ACC112 (cell line): ENCODE results near the gene HDGFL3.
"Not testable (repeated sequence)": the region's sequence is repeated elsewhere in the genome, so short reads cannot be mapped to it uniquely, and the experiment has no call there.

Experiments used
- H2AFZ ChIP-seq: fragments of 200-600 bp; sonication (generic); one replicate; pipeline ENCODE4 v1.6.0; 2017; ENCODE audit warnings: antibody characterized with exemption, low read length; ENCODE audit not compliant: unreplicated experiment
- H3K27ac ChIP-seq: fragments of 200-600 bp; sonication (generic); 2 replicates; pipeline ENCODE4 v1.5.1; 2014; ENCODE audit warnings: low read depth, mild to moderate bottlenecking, antibody characterized with exemption, low read length, moderate library complexity
- H3K27me3 ChIP-seq: fragments of 200-600 bp; sonication (generic); 2 replicates; pipeline ENCODE4 v1.6.1; 2014; ENCODE audit warnings: mild to moderate bottlenecking, antibody characterized with exemption, low read length, moderate library complexity, mixed read lengths; ENCODE audit not compliant: insufficient read depth
- H3K36me3 ChIP-seq: fragments of 200-600 bp; sonication (generic); 2 replicates; pipeline ENCODE4 v1.6.1; 2016; ENCODE audit warnings: mild to moderate bottlenecking, antibody characterized with exemption, low read length, moderate library complexity, mixed read lengths; ENCODE audit not compliant: insufficient read depth
- H3K4me1 ChIP-seq: fragments of 200-600 bp; sonication (generic); one replicate; pipeline ENCODE4 v1.6.1; 2016; ENCODE audit warnings: low read length, mixed read lengths; ENCODE audit not compliant: insufficient read depth, unreplicated experiment, control insufficient read depth
- H3K4me3 ChIP-seq: fragments of 200-600 bp; sonication (generic); 2 replicates; pipeline ENCODE4 v1.5.1; 2014; ENCODE audit warnings: mild to moderate bottlenecking, low read depth, low read length
- H3K79me2 ChIP-seq: fragments of 200-600 bp; sonication (generic); one replicate; pipeline ENCODE4 v1.6.0; 2016; ENCODE audit warnings: low read length; ENCODE audit not compliant: control insufficient read depth, unreplicated experiment, insufficient read depth

The HDGFL3 gene

DNA sequence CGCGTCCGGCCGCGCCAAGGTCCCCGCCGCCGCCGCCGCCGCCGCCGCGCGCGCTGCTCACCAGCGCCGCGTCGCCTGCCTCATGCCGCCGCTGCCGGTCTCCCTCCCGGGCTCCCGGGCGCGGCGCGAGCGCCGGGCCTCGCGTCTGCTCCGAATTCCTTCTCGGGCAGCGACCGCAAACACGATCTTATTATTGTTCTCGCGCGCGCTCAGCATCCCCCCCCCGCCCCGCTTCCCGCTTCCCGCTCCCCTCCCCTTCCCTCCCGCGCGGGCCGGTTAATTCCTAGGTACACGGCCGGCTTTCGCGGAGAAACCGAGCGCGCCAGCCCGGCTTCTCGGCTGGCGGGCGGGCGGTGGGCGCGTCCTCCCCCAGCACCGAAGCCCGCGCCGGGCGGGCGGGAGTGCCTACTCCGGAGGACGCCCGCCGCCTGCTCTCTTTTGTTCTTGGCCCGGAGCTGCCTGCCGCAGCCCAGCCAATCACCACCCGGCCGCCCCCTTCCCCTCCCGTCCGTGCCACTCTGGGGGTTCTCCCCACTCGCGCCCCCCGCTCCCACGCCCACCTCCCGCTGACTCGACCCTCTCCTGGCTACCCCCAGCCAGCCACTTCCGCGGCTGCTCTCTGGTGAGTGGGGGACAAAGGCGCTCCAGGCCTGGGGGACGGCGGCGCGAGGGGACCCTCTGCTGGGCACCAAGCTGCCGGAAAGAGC lies at the start of gene HDGFL3:
Gene HDGFL3 (minus strand): TSS at position 164 of the 707 bp plus-strand sequence. CDS start 409 bp downstream, outside the sequence.
- Histone ChIP-seq H2AFZ (peak within 1 kb of the TSS; percentile 90), H3K27me3 (no peaks in the 10 kb centered on the region), H3K79me2 (peaks cover 40% of the 10 kb centered on the region), H3K36me3 (no peaks in the 10 kb centered on the region), H3K4me3 (peak within 1 kb of the TSS; percentile 95), H3K27ac (peak within 1 kb of the TSS; percentile 65), H3K4me1 (peaks cover 28% of the 10 kb centered on the region)

DNA sequence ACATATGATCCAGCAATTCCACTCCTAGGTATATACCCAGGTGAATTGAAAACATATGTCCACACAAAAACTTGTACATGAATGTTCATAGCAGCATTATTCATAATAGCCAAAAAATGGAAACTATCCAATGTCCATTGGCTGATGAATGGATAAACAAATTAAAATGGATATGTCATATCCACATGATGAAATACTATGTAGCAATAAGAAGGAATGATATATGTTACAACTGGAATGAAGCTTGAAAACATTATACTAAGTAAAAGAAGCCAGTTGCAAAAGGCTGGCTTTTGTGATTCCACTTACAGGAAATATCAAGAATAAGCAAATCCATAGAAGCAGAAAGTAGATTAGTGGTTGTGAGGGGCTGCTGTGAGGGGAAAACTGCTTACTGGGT lies 43.2 kb upstream of the HDGFL3 start:
- Histone ChIP-seq H3K36me3 (no peaks in the 10 kb centered on the region), H3K27ac (no peak overlapping the region), H3K4me3 (no peak overlapping the region), H3K4me1 (peaks cover 6% of the 10 kb centered on the region), H2AFZ (no peak overlapping the region), H3K79me2 (no peaks in the 10 kb centered on the region), H3K27me3 (peaks cover 44% of the 10 kb centered on the region)

DNA sequence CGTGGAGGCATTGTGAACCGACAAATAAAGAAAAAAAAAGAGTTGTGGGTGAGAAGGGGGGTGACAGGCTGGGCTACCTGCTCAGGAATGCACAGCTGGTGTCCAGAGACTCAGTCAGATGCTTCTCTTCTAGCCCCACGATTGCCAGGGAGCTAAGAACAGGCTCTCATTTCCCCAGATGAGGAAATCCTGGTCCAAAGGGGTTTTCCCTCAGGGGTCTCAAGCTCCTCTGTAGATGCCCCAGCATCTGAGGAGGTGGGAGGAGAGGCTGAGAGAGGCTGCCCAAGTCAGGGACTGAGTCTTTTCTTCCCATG lies 41.4 kb upstream of the HDGFL3 start:
- Histone ChIP-seq H3K27me3 (peaks cover 52% of the 10 kb centered on the region), H3K36me3 (no peaks in the 10 kb centered on the region), H3K4me1 (peaks cover 6% of the 10 kb centered on the region), H3K4me3 (no peak overlapping the region), H3K79me2 (no peaks in the 10 kb centered on the region), H3K27ac (no peak overlapping the region), H2AFZ (no peak overlapping the region)

DNA sequence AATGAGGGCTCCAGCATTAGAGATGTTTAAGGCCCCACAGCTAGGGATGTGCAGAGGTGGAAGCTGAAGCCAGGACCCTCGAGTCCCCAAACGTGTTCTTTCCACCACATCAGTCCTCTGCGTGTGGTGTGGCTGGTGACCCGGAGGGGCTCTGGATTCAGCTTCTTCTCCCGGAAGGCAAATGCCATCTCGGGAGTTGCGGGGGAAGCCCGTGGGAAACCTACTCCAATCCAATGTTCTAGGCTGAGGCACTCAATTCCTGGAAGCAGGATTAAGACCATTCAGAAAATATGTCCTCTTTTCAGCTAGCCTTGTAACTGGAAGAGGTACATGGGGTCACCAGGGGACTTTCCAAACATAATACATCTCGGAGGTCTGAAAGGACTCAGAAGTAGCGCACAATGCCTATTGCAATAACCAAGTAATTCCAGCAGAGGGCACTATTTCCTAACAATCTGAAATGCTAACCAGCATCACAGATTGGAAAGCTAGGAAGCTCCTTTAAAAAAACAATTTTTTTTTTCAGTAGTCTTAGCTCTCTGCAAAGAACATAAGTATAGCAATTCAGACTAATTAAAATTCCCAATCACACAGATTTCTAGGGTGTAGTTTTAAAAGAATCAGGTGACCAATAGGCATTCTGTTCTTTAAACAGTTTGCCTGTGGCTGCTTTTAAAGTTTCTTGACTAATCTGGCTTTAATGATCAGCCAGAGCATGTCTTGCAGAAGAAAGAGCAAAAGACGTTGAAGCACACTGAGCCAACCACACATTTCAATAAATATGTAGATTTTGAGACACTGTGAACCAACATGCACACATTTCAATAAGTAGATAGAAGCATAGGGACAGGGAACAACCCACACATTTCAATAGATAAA lies 40.8 kb upstream of the HDGFL3 start:
- peaks cover 58% of the 10 kb centered on the region for H3K27me3 ChIP-seq
- peak overlapping the region; percentile 50 for H3K4me3 ChIP-seq
- no peaks in the 10 kb centered on the region for H3K36me3 ChIP-seq
- H2AFZ ChIP-seq = no peak overlapping the region
- H3K79me2 ChIP-seq = no peaks in the 10 kb centered on the region
- no peak overlapping the region for H3K27ac ChIP-seq
- peaks cover 6% of the 10 kb centered on the region for H3K4me1 ChIP-seq

DNA sequence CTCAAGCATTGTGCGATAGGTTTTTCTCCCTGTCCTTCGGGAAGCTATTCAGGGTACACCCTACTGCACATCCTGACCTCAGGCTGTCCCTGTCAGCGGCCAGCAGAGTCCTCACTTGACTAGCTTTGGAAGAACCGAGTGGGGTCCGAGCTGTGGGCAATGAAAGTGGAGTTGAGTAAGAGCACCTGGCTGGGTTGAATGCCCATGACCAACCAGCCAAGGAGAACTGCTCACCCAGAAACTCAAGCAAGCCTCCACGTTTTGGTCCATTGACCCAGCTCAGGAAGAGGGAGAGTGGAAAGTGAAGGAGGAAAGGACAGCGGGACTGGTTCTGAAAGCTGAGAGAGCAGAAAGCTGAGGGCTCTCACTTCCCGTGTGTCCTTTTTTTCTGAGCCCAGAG lies 36.0 kb upstream of the HDGFL3 start:
- H3K27ac ChIP-seq = no peak overlapping the region
- no peaks in the 10 kb centered on the region for H3K4me1 ChIP-seq
- H3K4me3 ChIP-seq = no peak overlapping the region
- no peaks in the 10 kb centered on the region for H3K36me3 ChIP-seq
- H3K79me2 ChIP-seq = no peaks in the 10 kb centered on the region
- peaks cover 68% of the 10 kb centered on the region for H3K27me3 ChIP-seq
- H2AFZ ChIP-seq = no peak overlapping the region

DNA sequence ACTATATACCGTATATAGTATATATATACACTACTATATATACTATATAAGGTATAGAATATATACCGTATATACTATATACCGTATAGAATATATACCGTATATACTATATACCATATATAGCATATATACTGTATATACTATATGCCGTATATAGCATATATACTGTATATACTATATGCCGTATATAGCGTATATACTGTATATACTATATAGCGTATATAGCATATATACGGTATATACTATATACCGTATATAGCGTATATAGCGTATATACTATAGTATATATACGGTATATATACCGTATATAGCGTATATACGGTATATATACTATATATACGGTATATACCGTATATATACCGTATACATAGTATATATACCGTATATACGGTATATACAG lies 22.6 kb upstream of the HDGFL3 start:
- H2AFZ ChIP-seq = no peak overlapping the region
- no peaks in the 10 kb centered on the region for H3K36me3 ChIP-seq
- H3K27ac ChIP-seq = no peak overlapping the region
- no peak overlapping the region for H3K4me3 ChIP-seq
- no peaks in the 10 kb centered on the region for H3K4me1 ChIP-seq
- no peaks in the 10 kb centered on the region for H3K27me3 ChIP-seq
- H3K79me2 ChIP-seq = no peaks in the 10 kb centered on the region

DNA sequence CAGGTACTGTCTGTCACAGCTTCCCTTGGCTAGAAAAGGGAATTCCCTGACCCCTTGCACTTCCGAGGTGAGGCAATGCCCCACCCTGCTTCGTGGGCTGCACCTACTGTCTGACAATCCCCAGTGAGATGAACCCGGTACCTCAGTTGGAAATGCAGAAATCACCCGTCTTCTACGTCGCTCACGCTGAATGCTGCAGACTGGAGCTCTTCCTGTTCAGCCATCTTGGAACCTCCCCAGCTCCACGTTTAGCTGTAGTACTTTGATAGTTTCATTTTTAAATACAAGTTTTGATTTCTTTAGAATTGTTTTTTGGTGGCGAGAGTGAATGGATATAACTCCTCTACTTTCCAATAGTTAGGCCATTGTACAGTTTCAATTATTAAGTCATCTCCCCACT lies 17.8 kb upstream of the HDGFL3 start:
- no peak overlapping the region for H3K27ac ChIP-seq
- no peaks in the 10 kb centered on the region for H3K79me2 ChIP-seq
- H3K4me1 ChIP-seq = no peaks in the 10 kb centered on the region
- H3K36me3 ChIP-seq = no peaks in the 10 kb centered on the region
- H2AFZ ChIP-seq = no peak overlapping the region
- no peaks in the 10 kb centered on the region for H3K27me3 ChIP-seq
- H3K4me3 ChIP-seq = no peak overlapping the region

DNA sequence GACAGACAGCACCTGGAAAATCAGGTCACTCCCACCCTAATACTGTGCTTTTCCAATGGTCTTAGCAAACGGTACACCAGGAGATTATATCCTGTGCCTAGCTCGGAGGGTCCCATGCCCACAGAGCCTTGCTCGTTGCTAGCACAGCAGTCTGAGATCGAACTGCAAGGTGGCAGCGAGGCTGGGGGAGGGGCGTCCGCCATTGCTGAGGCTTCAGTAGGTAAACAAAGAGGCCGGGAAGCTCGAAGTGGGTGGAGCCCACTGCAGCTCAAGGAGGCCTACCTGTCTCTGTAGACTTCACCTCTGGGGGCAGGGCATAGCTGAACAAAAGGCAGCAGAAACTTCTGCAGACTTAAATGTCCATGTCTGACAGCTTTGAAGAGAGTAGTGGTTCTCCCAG lies 14.2 kb upstream of the HDGFL3 start:
- H3K27me3 ChIP-seq, H3K36me3 ChIP-seq, H3K79me2 ChIP-seq, H2AFZ ChIP-seq, H3K4me1 ChIP-seq, H3K27ac ChIP-seq, H3K4me3 ChIP-seq: not testable (repeated sequence)

DNA sequence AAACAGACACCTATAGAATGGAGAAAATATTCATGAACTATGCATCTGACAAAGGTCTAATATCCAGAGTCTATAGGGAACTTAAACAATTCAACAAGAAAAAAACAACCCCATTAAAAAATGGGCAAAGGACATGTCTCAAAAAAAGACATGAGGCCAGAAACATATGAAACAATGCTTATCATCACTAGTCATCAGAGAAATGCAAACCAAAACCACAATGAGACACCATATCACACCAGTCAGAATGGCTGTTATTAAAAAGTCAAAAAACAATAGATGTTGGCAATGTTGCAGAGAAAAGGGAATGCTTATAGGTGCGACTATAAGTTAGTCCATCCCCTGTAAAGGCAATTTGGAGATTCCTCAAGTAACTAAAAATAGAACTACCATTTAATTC lies 11.4 kb upstream of the HDGFL3 start:
- Histone ChIP-seq H3K4me3 (no peak overlapping the region), H2AFZ (no peak overlapping the region), H3K36me3 (no peaks in the 10 kb centered on the region), H3K27me3 (no peaks in the 10 kb centered on the region), H3K27ac (no peak overlapping the region), H3K79me2 (no peaks in the 10 kb centered on the region), H3K4me1 (no peaks in the 10 kb centered on the region)

DNA sequence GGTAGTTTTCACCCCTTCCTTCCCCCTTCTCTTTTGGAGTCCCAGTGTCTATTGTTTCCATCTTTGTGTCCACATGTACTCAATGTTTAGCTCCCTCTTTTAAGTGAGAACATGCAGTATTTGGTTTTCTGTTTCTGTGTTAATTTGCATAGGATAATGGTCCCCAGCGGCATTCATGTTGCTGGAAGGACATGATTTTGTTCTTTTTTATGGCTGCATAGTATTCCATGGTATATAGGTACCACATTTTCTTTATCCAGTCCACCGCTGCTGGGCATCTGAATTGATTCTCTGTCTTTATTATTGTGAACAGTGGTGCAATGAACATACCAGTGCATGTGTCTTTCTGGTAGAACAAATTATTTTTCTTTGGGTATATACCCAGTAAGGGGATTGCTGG lies 7.7 kb upstream of the HDGFL3 start:
- Histone ChIP-seq H3K27ac (no peak overlapping the region), H2AFZ (no peak overlapping the region), H3K79me2 (no peaks in the 10 kb centered on the region), H3K36me3 (no peaks in the 10 kb centered on the region), H3K4me1 (no peaks in the 10 kb centered on the region), H3K27me3 (no peaks in the 10 kb centered on the region), H3K4me3 (no peak overlapping the region)

DNA sequence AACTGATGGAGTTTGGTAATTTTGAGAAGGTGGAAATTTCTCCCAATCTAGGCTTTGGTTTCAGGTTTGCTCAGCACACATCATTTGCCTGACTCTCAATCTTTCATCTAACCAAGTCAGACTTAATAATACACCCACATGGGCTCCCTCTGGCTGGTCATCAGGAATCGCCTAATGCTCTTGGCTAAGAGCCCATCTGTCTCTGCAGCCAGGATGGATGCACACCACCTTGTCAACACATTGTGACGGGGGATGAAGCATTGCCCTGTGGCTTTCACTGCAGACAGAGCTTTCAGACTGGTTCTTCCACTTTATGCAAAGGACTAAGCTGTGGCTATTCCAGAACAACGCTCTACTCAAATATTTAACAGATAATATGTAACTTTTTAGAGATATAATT lies 3.0 kb upstream of the HDGFL3 start:
- Histone ChIP-seq H2AFZ (no peak overlapping the region), H3K36me3 (no peaks in the 10 kb centered on the region), H3K4me1 (peaks cover 7% of the 10 kb centered on the region), H3K27ac (no peak overlapping the region), H3K79me2 (peaks cover 13% of the 10 kb centered on the region), H3K4me3 (no peak overlapping the region), H3K27me3 (no peaks in the 10 kb centered on the region)
